ENCODE measurements around the gene PRSS2. TPM values are rescaled to one million over a fixed set of nuclear protein-coding genes. Genes with fewer than 3 reads are reported as not detected.

PRSS2 gene
- total and polyA plus RNA-seq, 4 donors, result 0.21 TPM; not detected in 3

DNA sequence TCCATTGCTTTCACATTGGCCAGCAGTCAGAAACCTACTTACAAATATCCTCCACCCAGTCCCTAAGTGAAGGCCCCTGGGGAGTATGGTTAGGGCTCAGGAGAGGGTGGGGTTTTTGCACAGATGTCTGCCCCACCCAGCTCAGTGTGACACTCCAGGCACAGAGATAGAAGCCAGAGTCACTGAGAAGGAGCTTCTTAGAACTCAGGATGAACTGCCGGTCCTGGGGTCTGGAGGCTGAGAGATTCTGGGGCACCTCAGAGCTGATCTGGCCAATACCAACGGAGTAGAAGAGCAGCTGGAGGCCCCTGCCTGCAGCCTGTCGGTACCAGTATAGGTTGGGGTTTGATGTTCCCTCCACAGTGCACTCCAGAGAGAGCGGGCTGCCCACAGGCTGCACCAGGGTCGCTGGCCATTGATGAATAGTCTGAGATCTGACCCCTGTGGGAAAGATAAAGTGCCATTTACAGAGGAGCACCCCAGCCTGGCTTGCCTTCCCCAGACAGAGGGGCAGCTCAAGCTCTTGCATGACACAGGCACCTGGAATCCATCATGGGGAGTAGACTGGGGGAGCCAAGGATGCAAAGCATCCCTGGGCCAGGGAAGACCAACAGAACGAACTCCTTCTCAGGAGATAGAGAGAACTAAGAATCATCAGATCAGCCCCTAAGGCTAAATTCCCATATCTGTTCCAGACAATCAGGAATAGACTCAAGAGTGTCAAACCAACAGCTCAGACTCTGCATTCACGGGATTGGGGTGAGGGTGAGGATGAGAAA is 41.9 kb downstream of the PRSS2 start:
- TF ChIP-seq SP1 (IDR thresholded peaks at IDR 0.05) (no peak), GABPA (IDR thresholded peaks at IDR 0.05 in 1 of 2, conservative IDR thresholded peaks at IDR 0.05 in 1 of 2) (no peak), FOXA1 (IDR thresholded peaks at IDR 0.05) (no peak), YY1 (IDR thresholded peaks at IDR 0.05) (no peak), NR2F2 (IDR thresholded peaks at IDR 0.05) (no peak), FOXA2 (IDR thresholded peaks at IDR 0.05) (no peak), EGR1 (IDR thresholded peaks at IDR 0.05; ENCODE audit: low read depth in 2 of 2) (no peak), HNF4G (IDR thresholded peaks at IDR 0.05) (no peak), RXRA (IDR thresholded peaks at IDR 0.05) (no peak), JUND (IDR thresholded peaks at IDR 0.05) (no peak), TAF1 (conservative IDR thresholded peaks at IDR 0.05) (no peak)
- TF ChIP-seq, protein P1, sequence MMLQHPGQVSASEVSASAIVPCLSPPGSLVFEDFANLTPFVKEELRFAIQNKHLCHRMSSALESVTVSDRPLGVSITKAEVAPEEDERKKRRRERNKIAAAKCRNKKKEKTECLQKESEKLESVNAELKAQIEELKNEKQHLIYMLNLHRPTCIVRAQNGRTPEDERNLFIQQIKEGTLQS (IDR thresholded peaks at IDR 0.05), result no peak
- TF ChIP-seq, protein P2, sequence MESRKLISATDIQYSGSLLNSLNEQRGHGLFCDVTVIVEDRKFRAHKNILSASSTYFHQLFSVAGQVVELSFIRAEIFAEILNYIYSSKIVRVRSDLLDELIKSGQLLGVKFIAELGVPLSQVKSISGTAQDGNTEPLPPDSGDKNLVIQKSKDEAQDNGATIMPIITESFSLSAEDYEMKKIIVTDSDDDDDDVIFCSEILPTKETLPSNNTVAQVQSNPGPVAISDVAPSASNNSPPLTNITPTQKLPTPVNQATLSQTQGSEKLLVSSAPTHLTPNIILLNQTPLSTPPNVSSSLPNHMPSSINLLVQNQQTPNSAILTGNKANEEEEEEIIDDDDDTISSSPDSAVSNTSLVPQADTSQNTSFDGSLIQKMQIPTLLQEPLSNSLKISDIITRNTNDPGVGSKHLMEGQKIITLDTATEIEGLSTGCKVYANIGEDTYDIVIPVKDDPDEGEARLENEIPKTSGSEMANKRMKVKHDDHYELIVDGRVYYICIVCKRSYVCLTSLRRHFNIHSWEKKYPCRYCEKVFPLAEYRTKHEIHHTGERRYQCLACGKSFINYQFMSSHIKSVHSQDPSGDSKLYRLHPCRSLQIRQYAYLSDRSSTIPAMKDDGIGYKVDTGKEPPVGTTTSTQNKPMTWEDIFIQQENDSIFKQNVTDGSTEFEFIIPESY (IDR thresholded peaks at IDR 0.05), result no peak
- TF ChIP-seq, protein P3, sequence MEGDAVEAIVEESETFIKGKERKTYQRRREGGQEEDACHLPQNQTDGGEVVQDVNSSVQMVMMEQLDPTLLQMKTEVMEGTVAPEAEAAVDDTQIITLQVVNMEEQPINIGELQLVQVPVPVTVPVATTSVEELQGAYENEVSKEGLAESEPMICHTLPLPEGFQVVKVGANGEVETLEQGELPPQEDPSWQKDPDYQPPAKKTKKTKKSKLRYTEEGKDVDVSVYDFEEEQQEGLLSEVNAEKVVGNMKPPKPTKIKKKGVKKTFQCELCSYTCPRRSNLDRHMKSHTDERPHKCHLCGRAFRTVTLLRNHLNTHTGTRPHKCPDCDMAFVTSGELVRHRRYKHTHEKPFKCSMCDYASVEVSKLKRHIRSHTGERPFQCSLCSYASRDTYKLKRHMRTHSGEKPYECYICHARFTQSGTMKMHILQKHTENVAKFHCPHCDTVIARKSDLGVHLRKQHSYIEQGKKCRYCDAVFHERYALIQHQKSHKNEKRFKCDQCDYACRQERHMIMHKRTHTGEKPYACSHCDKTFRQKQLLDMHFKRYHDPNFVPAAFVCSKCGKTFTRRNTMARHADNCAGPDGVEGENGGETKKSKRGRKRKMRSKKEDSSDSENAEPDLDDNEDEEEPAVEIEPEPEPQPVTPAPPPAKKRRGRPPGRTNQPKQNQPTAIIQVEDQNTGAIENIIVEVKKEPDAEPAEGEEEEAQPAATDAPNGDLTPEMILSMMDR (IDR thresholded peaks at IDR 0.05; ENCODE audit: low read depth, low read length, missing input control), result no peak
- TF ChIP-seq, protein P4, sequence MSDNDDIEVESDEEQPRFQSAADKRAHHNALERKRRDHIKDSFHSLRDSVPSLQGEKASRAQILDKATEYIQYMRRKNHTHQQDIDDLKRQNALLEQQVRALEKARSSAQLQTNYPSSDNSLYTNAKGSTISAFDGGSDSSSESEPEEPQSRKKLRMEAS (IDR thresholded peaks at IDR 0.05), result no peak
- H3K9ac ChIP-seq (ENCODE audit: low read depth in 1 of 2, low read length in 2 of 2), result no peak overlapping the region
- no peaks in the 10 kb centered on the region for H3K4me1 ChIP-seq (ENCODE audit: control insufficient read depth in 4 of 4, insufficient read depth in 4 of 4, low read length in 3 of 4)
- no peak overlapping the region for H3K27ac ChIP-seq (ENCODE audit: low read depth in 1 of 2, low read length in 2 of 2)
- peak; percentile 73 for DNase-seq (ENCODE audit: low spot score)
- H3K27me3 ChIP-seq (ENCODE audit: control insufficient read depth in 4 of 4, insufficient read depth in 4 of 4, low read length in 3 of 4), result peaks cover 0 to 10% (median 4%) of the 10 kb centered on the region in 4 donors
- no peak overlapping the region for H3K4me3 ChIP-seq (ENCODE audit: low read depth in 1 of 3, low read length in 3 of 3)
- no peaks in the 10 kb centered on the region for H3K36me3 ChIP-seq (ENCODE audit: control insufficient read depth in 4 of 4, insufficient read depth in 3 of 4, low read depth in 1 of 4, low read length in 3 of 4)
- no peaks in the 10 kb centered on the region for H3K9me3 ChIP-seq (ENCODE audit: control insufficient read depth in 4 of 4, low read length in 3 of 4)
- 32% methylated on average over 7 of the region's 7 CpGs for WGBS

DNA sequence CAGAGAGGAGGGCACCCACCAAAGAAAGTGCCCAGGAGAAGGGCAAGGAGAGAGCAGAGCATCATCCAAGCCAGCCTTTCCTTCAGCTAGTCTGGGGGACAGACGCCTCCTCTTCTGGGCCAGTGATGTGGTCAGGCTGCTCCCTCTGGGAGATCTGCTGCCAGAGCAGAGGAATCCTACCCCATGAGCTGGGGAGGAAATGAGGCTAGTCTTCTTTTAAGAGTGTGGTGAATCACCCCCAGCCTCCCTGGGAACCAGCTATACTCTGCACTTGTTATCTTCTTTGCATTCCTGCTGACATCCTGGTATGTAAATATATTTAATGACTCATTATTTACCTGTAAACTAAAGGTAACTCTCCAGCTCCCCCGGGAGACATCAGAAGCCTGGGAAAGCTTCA is 42.5 kb downstream of the PRSS2 start:
- Histone ChIP-seq H3K9me3 (ENCODE audit: control insufficient read depth in 4 of 4, low read length in 3 of 4) (no peaks in the 10 kb centered on the region), H3K27ac (ENCODE audit: low read depth in 1 of 2, low read length in 2 of 2) (no peak overlapping the region), H3K4me3 (ENCODE audit: low read depth in 1 of 3, low read length in 3 of 3) (no peak overlapping the region), H3K36me3 (ENCODE audit: control insufficient read depth in 4 of 4, insufficient read depth in 3 of 4, low read depth in 1 of 4, low read length in 3 of 4) (no peaks in the 10 kb centered on the region), H3K27me3 (ENCODE audit: control insufficient read depth in 4 of 4, insufficient read depth in 4 of 4, low read length in 3 of 4) (peaks cover 0 to 10% (median 4%) of the 10 kb centered on the region in 4 donors), H3K4me1 (ENCODE audit: control insufficient read depth in 4 of 4, insufficient read depth in 4 of 4, low read length in 3 of 4) (no peaks in the 10 kb centered on the region), H3K9ac (ENCODE audit: low read depth in 1 of 2, low read length in 2 of 2) (no peak overlapping the region)
- TF ChIP-seq, protein P4 (IDR thresholded peaks at IDR 0.05), result no peak
- TF ChIP-seq HNF4A (conservative IDR thresholded peaks at IDR 0.05) (no peak), TAF1 (conservative IDR thresholded peaks at IDR 0.05) (no peak), RXRA (IDR thresholded peaks at IDR 0.05) (no peak), NR2F2 (IDR thresholded peaks at IDR 0.05) (no peak), EGR1 (IDR thresholded peaks at IDR 0.05; ENCODE audit: low read depth in 2 of 2) (no peak), FOXA1 (IDR thresholded peaks at IDR 0.05) (no peak), YY1 (IDR thresholded peaks at IDR 0.05) (no peak), GABPA (IDR thresholded peaks at IDR 0.05 in 1 of 2, conservative IDR thresholded peaks at IDR 0.05 in 1 of 2) (no peak)
- TF ChIP-seq, protein P2 (IDR thresholded peaks at IDR 0.05), result no peak
- TF ChIP-seq, protein P3 (IDR thresholded peaks at IDR 0.05; ENCODE audit: low read depth, low read length, missing input control), result no peak
- TF ChIP-seq, protein P1 (IDR thresholded peaks at IDR 0.05), result no peak
- DNase-seq (ENCODE audit: low spot score), result no peak
- WGBS, result 15% methylated on average over 2 of the region's 2 CpGs
